ENCODE measurements around the gene NPEPL1. TPM values are rescaled to one million over a fixed set of nuclear protein-coding genes. Genes with fewer than 3 reads are reported as not detected.

NPEPL1 gene
- total and polyA plus RNA-seq, 2 of the 8 experiments (the other 6 are each of a cell fraction or from before 2014, with no cell fraction given) = 12.4 to 26.8 TPM

DNA sequence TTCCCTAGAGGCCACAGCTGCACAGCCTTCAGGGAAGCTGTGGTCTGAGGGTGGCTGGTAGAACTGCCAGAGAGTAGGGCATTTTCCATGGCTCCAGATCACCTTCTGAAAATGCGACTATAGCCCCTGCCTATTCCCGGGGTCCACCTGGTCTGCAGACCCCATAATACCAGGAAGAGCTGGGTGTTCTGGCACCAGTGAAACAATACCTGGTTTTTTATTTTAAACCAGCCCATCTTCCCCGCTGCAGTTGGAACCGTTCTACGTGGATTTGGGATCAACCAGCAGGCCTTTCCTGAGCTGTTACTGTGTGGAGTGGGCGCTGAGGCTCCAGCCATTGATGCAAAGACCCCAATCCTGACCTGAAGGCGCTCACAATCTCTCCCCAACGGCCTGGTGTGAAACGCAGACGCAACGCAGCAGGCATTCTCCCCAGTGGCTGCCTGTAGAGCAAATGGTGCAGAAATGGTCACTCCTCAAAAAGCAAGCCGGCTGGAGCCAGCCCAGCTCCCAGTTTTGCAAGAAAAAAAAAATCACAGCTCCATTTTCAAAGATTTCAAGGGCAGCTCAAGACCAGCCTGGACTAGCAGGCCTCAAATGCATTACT is 11.3 kb downstream of the NPEPL1 start:
- Histone ChIP-seq H2BK120ac (replicated peaks; ENCODE audit: low read depth, low read length) (no peak overlapping the region), H3K27ac (ENCODE audit: low read depth, low read length) (no peak overlapping the region), H2BK15ac (ENCODE audit: low read length) (no peak overlapping the region), H2BK20ac (ENCODE audit: low read length) (no peak overlapping the region), H2AFZ (ENCODE audit: low read length) (no peak overlapping the region), H3K27me3 (replicated peaks in 1 of 4; ENCODE audit: control insufficient read depth in 3 of 4, extremely low read depth in 1 of 4, insufficient read depth in 3 of 4, low read length in 3 of 4) (no peaks in the 10 kb centered on the region), H3K18ac (ENCODE audit: extremely low read depth, low read length) (no peak overlapping the region), H4K8ac (ENCODE audit: extremely low read depth, insufficient read depth, low read length) (no peak overlapping the region), H4K20me1 (replicated peaks in 1 of 2; ENCODE audit: control insufficient read depth in 1 of 2, insufficient read depth in 2 of 2, low read length in 2 of 2) (peaks cover 0 to 2% of the 10 kb centered on the region in 2 experiments), H2BK5ac (ENCODE audit: low read depth, low read length) (no peak overlapping the region), H3K79me2 (ENCODE audit: control insufficient read depth in 1 of 2, insufficient read depth in 2 of 2, low read length in 2 of 2) (no peaks in the 10 kb centered on the region), H3K23me2 (ENCODE audit: low read depth, low read length) (no peaks in the 10 kb centered on the region), H2AK5ac (ENCODE audit: low read depth, low read length) (no peak overlapping the region), H4K5ac (ENCODE audit: insufficient read length, low read depth, low read length) (no peak overlapping the region), H3K56ac (replicated peaks; ENCODE audit: insufficient read length, low read depth, low read length) (no peak overlapping the region), H3K14ac (ENCODE audit: insufficient read length) (no peak overlapping the region), H4K91ac (replicated peaks; ENCODE audit: insufficient read length, low read length) (no peak overlapping the region), H3K4me3 (ENCODE audit: extremely low read depth in 1 of 4, insufficient read depth in 2 of 4, low read depth in 3 of 4, low read length in 4 of 4) (no peak overlapping the region), H3K23ac (ENCODE audit: insufficient read length) (no peak overlapping the region), H3K9me3 (ENCODE audit: insufficient read depth in 2 of 2, low read depth in 1 of 2, low read length in 1 of 2) (peaks cover 0 to 3% of the 10 kb centered on the region in 2 experiments; a peak in 1 of 4 replicates), H3K79me1 (ENCODE audit: low read depth, low read length) (no peaks in the 10 kb centered on the region), H3K4me2 (ENCODE audit: insufficient read depth in 1 of 2, low read depth in 2 of 2, low read length in 2 of 2) (no peak overlapping the region), H2BK12ac (ENCODE audit: low read depth, low read length) (no peak overlapping the region), H3K4ac (replicated peaks; ENCODE audit: insufficient read length, low read depth, low read length) (no peak overlapping the region), H3K4me1 (replicated peaks in 1 of 4; ENCODE audit: control insufficient read depth in 3 of 4, insufficient read depth in 4 of 4, low read length in 3 of 4) (peaks cover 0 to 4% (median 1%) of the 10 kb centered on the region in 4 experiments; a peak in 1 of 7 replicates), H3K9ac (replicated peaks in 1 of 4; ENCODE audit: extremely low read depth in 1 of 4, low read depth in 3 of 4, low read length in 3 of 4) (no peak overlapping the region), H3K36me3 (ENCODE audit: control insufficient read depth in 2 of 4, insufficient read depth in 4 of 4, low read length in 3 of 4) (peaks cover 11 to 39% (median 19%) of the 10 kb centered on the region in 4 experiments; a peak in 7 of 8 replicates)
- CTCF ChIA-PET (ENCODE audit: partially characterized antibody) = interaction anchor here (0.7 to 2.6 kb wide), 23 partner anchors 8 to 222 kb away, joined by 3 to 11 read pairs (median 4); partner anchors contain the start of gene STX16
- WGBS, 2 experiments (ENCODE audit: extremely low coverage in 1 of 2, insufficient coverage in 1 of 2, insufficient read length in 1 of 2, insufficient replicate concordance in 2 of 2, low coverage in 1 of 2, low lambda C conversion rate in 2 of 2, missing lambda C conversion rate in 1 of 2) = 97% methylated on average over 12 of the region's 12 CpGs; no CpG with 5 or more reads in 1 of the 2 experiments
- DNase-seq (ENCODE audit: low read depth in 1 of 2, low spot score in 2 of 2) (peak in 1 of 2 experiments; percentile 26), FAIRE-seq (no peak)
- POLR2A ChIA-PET (ENCODE audit: partially characterized antibody) = interaction anchor here (0.7 to 16.8 kb wide), 9 partner anchors 8 to 122 kb away, joined by 3 to 188 read pairs (median 6); partner anchors contain the start of genes NPEPL1 and STX16
- TF ChIP-seq KDM4A (IDR thresholded peaks at IDR 0.05; ENCODE audit: low read depth, low read length, severe bottlenecking) (no peak), EGR1 (IDR thresholded peaks at IDR 0.05; ENCODE audit: borderline replicate concordance, low read depth, low read length) (no peak), JUN (IDR thresholded peaks at IDR 0.05; ENCODE audit: low read depth, low read length) (no peak), HDAC6 (IDR thresholded peaks at IDR 0.05; ENCODE audit: low read depth, low read length) (no peak), TCF12 (IDR thresholded peaks at IDR 0.05; ENCODE audit: low read depth, low read length) (no peak), SAP30 (IDR thresholded peaks at IDR 0.05; ENCODE audit: insufficient read depth, insufficient replicate concordance, low read length) (no peak)
- TF ChIP-seq, protein P1, sequence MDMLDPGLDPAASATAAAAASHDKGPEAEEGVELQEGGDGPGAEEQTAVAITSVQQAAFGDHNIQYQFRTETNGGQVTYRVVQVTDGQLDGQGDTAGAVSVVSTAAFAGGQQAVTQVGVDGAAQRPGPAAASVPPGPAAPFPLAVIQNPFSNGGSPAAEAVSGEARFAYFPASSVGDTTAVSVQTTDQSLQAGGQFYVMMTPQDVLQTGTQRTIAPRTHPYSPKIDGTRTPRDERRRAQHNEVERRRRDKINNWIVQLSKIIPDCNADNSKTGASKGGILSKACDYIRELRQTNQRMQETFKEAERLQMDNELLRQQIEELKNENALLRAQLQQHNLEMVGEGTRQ (IDR thresholded peaks at IDR 0.05; ENCODE audit: low read length) = no peak

All from H1 (cell line).